Hepatocyte (in vitro differentiated cells): ENCODE results near the gene PTPRN2. TPM values are rescaled to one million over a fixed set of nuclear protein-coding genes. Genes with fewer than 3 reads are reported as not detected.

Experiments used
- DNase-seq: peaks from one replicate; pipeline ENCODE4 v3.0.0-alpha.2; 2016; ENCODE audit warnings: low spot score
- H2AFZ ChIP-seq: fragments of 200-600 bp; sonication (generic); 2 replicates; pipeline ENCODE4 v1.6.0; 2016; ENCODE audit warnings: antibody characterized with exemption, mild to moderate bottlenecking
- H3K27ac ChIP-seq: fragments of 200-600 bp; sonication (generic); 2 replicates; pipeline ENCODE4 v1.5.1; 2016; ENCODE audit warnings: mild to moderate bottlenecking
- H3K27me3 ChIP-seq: fragments of 200-600 bp; sonication (generic); 2 replicates; pipeline ENCODE4 v1.6.1; 2016
- H3K36me3 ChIP-seq: fragments of 200-600 bp; sonication (generic); replicated peaks from 2 replicates; pipeline ENCODE4 v1.5.1; 2016; ENCODE audit warnings: low read depth; ENCODE audit not compliant: insufficient read depth
- H3K4me1 ChIP-seq: fragments of 200-600 bp; sonication (generic); 2 replicates; pipeline ENCODE4 v1.5.1; 2016; ENCODE audit warnings: mild to moderate bottlenecking, moderate library complexity; ENCODE audit not compliant: insufficient read depth
- H3K4me2 ChIP-seq: fragments of 200-600 bp; sonication (generic); 2 replicates; pipeline ENCODE4 v1.6.0; 2016
- H3K4me3 ChIP-seq: fragments of 200-600 bp; sonication (generic); 2 replicates; pipeline ENCODE4 v1.5.1; 2016; ENCODE audit warnings: mild to moderate bottlenecking
- H3K79me2 ChIP-seq: fragments of 200-600 bp; sonication (generic); 2 replicates; pipeline ENCODE4 v1.6.0; 2017; ENCODE audit warnings: mild to moderate bottlenecking
- H3K9me2 ChIP-seq: fragments of 200-600 bp; sonication (generic); replicated peaks from 2 replicates; pipeline ENCODE4 v1.6.0; 2017; ENCODE audit warnings: mild to moderate bottlenecking; ENCODE audit not compliant: insufficient read depth
- H3K9me3 ChIP-seq: fragments of 200-600 bp; sonication (generic); 2 replicates; pipeline ENCODE4 v1.5.1; 2016; ENCODE audit warnings: low read depth, mild to moderate bottlenecking
- H4K20me1 ChIP-seq: fragments of 200-600 bp; sonication (generic); 2 replicates; pipeline ENCODE4 v1.6.0; 2016; ENCODE audit warnings: mild to moderate bottlenecking; ENCODE audit not compliant: insufficient read depth, poor library complexity, severe bottlenecking
- CTCF ChIP-seq: fragments of 200-600 bp; sonication (generic); IDR thresholded peaks from 2 replicates; pipeline ENCODE4 v1.5.1; 2016; ENCODE audit warnings: antibody characterized with exemption, mild to moderate bottlenecking; ENCODE audit not compliant: poor library complexity
- EZH2 ChIP-seq: fragments of 200-600 bp; sonication (generic); IDR thresholded peaks from 2 replicates; pipeline ENCODE4 v1.6.1; 2016; ENCODE audit warnings: antibody characterized with exemption, mild to moderate bottlenecking, borderline replicate concordance
- EZH2phosphoT487 ChIP-seq: fragments of 200-600 bp; sonication (generic); IDR thresholded peaks from one replicate; pipeline ENCODE4 v1.6.1; 2018; ENCODE audit warnings: antibody characterized with exemption, mild to moderate bottlenecking, low read depth, moderate library complexity; ENCODE audit not compliant: unreplicated experiment, severe bottlenecking
- WGBS: methylation state at CpG from one replicate; pipeline ENCODE4 v1.1.6; 2016; ENCODE audit warnings: low lambda C conversion rate; ENCODE audit errors: missing lambda C conversion rate; 5-methylcytosine and 5-hydroxymethylcytosine counted together
- polyA plus RNA-seq: library from polyadenylated mRNA; unstranded; fragments of >200 nt; fragmentation: Nextera tagmentation; extraction: Ambion mirVana; gene quantifications from 2 replicates; pipeline ENCODE4 v1.2.1, GENCODE V29; 2016
- total RNA-seq: library from RNA; depleted of rRNA; stranded (reverse); fragments of >200 nt; gene quantifications from 2 replicates; pipeline ENCODE4 v1.2.3, GENCODE V29; 2014

PTPRN2 gene
- total and polyA plus RNA-seq, 2 experiments from 2014 or later = 2.1 to 3.3 TPM

GRCh38 chr7:157547102-157547501 is 1040.5 kb downstream of the PTPRN2 start:
- H3K27ac ChIP-seq = no peak overlapping the region
- 86% methylated on average over 7 of the region's 7 CpGs for WGBS
- no peaks in the 10 kb centered on the region for H4K20me1 ChIP-seq

GRCh38 chr7:157545681-157546060 is 1042.0 kb downstream of the PTPRN2 start:
- TF ChIP-seq CTCF = no peak
- TF ChIP-seq EZH2 = no peak
- TF ChIP-seq EZH2phosphoT487 = no peak
- WGBS = 91% methylated on average over 17 of the region's 17 CpGs
- H3K4me1 ChIP-seq = no peaks in the 10 kb centered on the region
- DNase-seq = no peak
- no peaks in the 10 kb centered on the region for H3K79me2 ChIP-seq
- no peaks in the 10 kb centered on the region for H3K27me3 ChIP-seq
- no peak overlapping the region for H3K4me2 ChIP-seq
- H3K9me2 ChIP-seq = no peaks in the 10 kb centered on the region
- no peaks in the 10 kb centered on the region for H3K36me3 ChIP-seq
- H2AFZ ChIP-seq = no peak overlapping the region
- H3K4me3 ChIP-seq = no peak overlapping the region
- H3K27ac ChIP-seq = no peak overlapping the region
- no peaks in the 10 kb centered on the region for H4K20me1 ChIP-seq
- no peaks in the 10 kb centered on the region for H3K9me3 ChIP-seq

More at GRCh38 chr7:157547102-157547501, 1040.5 kb downstream of the PTPRN2 start:
- no peaks in the 10 kb centered on the region for H3K27me3 ChIP-seq
- TF ChIP-seq EZH2phosphoT487 (no peak), EZH2 (no peak), CTCF (no peak)
- H3K4me2 ChIP-seq = no peak overlapping the region
- H3K79me2 ChIP-seq = no peaks in the 10 kb centered on the region
- H3K36me3 ChIP-seq = no peaks in the 10 kb centered on the region
- H3K4me1 ChIP-seq = no peaks in the 10 kb centered on the region
- H3K9me2 ChIP-seq = no peaks in the 10 kb centered on the region
- H3K4me3 ChIP-seq = no peak overlapping the region
- no peak for DNase-seq
- H2AFZ ChIP-seq = no peak overlapping the region
- H3K9me3 ChIP-seq = no peaks in the 10 kb centered on the region

GRCh38 chr7:157544980-157545680 is 1042.5 kb downstream of the PTPRN2 start:
- no peaks in the 10 kb centered on the region for H4K20me1 ChIP-seq
- H3K79me2 ChIP-seq = no peaks in the 10 kb centered on the region
- no peak overlapping the region for H3K27ac ChIP-seq
- H3K36me3 ChIP-seq = no peaks in the 10 kb centered on the region
- H3K9me3 ChIP-seq = no peaks in the 10 kb centered on the region
- no peaks in the 10 kb centered on the region for H3K27me3 ChIP-seq
- WGBS = 88% methylated on average over 17 of the region's 17 CpGs
- H3K4me3 ChIP-seq = no peak overlapping the region
- no peaks in the 10 kb centered on the region for H3K4me1 ChIP-seq
- H3K9me2 ChIP-seq = no peaks in the 10 kb centered on the region
- no peak overlapping the region for H2AFZ ChIP-seq
- H3K4me2 ChIP-seq = no peak overlapping the region
- no peak for TF ChIP-seq EZH2
- no peak for TF ChIP-seq CTCF
- TF ChIP-seq EZH2phosphoT487 = no peak
- no peak for DNase-seq
